ENCODE measurements around the gene CLDN22. TPM values are rescaled to one million over a fixed set of nuclear protein-coding genes. Genes with fewer than 3 reads are reported as not detected.

Gene CLDN22
- total RNA-seq, 1 donor = not detected

- no peak for TF ChIP-seq CTCF (IDR thresholded peaks at IDR 0.05; ENCODE audit: extremely low read depth, low read depth, low read length)
- no peaks in the 10 kb centered on the region for H3K36me3 ChIP-seq (ENCODE audit: insufficient read depth, low read length)
- H3K4me2 ChIP-seq (ENCODE audit: insufficient read depth, low read length) = no peak overlapping the region
- H3K9me3 ChIP-seq (ENCODE audit: low read depth, low read length) = no peaks in the 10 kb centered on the region
- H2AFZ ChIP-seq (ENCODE audit: low read length) = no peak overlapping the region
- peaks cover 24% of the 10 kb centered on the region for H3K4me1 ChIP-seq (ENCODE audit: insufficient read depth, low read length)
- H3K79me2 ChIP-seq (ENCODE audit: insufficient read depth, low read length) = no peaks in the 10 kb centered on the region
- H4K20me1 ChIP-seq (ENCODE audit: insufficient read depth, low read length) = no peaks in the 10 kb centered on the region
- DNase-seq (ENCODE audit: insufficient read length, low spot score, missing footprints) = no peak
- H3K4me3 ChIP-seq (ENCODE audit: insufficient read depth, low read length) = no peak overlapping the region
- no peaks in the 10 kb centered on the region for H3K27me3 ChIP-seq (ENCODE audit: insufficient read depth, low read length)
- H3K27ac ChIP-seq (ENCODE audit: low read depth, low read length) = no peak overlapping the region
Observed at GRCh38 chr4:183356931-183357675, 37.0 kb upstream of the CLDN22 start.

- H3K27ac ChIP-seq (ENCODE audit: low read depth, low read length) = peak overlapping the region; percentile 36
- H3K4me2 ChIP-seq (ENCODE audit: insufficient read depth, low read length) = peak overlapping the region; percentile 5
- no peak overlapping the region for H2AFZ ChIP-seq (ENCODE audit: low read length)
Observed at GRCh38 chr4:183356173-183356830, 36.2 kb upstream of the CLDN22 start.

DNA sequence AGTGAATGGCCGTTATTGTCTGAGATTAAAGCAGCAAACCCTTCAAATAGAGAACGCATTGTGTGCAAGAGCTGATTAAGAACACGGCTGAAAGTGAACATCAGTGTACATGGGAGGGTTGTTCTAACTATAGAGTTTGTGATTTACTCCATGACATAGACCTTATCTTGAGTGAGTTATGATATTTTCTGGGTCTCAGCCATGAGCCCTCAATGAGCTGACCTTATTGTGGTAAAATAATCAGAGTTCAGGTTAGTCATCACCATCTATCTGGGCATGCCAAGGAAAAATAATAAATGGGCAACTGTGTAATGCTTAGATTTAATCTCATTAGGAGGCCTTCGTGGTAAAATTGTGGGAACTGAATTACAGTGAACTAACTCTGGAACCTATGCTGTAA lies 35.3 kb upstream of the CLDN22 start:
- TF ChIP-seq CTCF (IDR thresholded peaks at IDR 0.05; ENCODE audit: extremely low read depth, low read depth, low read length) = no peak
- DNase-seq (ENCODE audit: insufficient read length, low spot score, missing footprints) = peak; percentile 87
- peak overlapping the region; percentile 36 for H3K27ac ChIP-seq (ENCODE audit: low read depth, low read length)
- H3K4me2 ChIP-seq (ENCODE audit: insufficient read depth, low read length) = peak overlapping the region; percentile 6
- H2AFZ ChIP-seq (ENCODE audit: low read length) = no peak overlapping the region
- H3K27me3 ChIP-seq (ENCODE audit: insufficient read depth, low read length) = no peaks in the 10 kb centered on the region
- H3K4me3 ChIP-seq (ENCODE audit: insufficient read depth, low read length) = no peak overlapping the region
- no peaks in the 10 kb centered on the region for H3K79me2 ChIP-seq (ENCODE audit: insufficient read depth, low read length)
- H3K4me1 ChIP-seq (ENCODE audit: insufficient read depth, low read length) = peaks cover 22% of the 10 kb centered on the region
- H4K20me1 ChIP-seq (ENCODE audit: insufficient read depth, low read length) = no peaks in the 10 kb centered on the region
- H3K36me3 ChIP-seq (ENCODE audit: insufficient read depth, low read length) = no peaks in the 10 kb centered on the region
- no peaks in the 10 kb centered on the region for H3K9me3 ChIP-seq (ENCODE audit: low read depth, low read length)

More at GRCh38 chr4:183356173-183356830, 36.2 kb upstream of the CLDN22 start:
- Histone ChIP-seq H3K27me3 (ENCODE audit: insufficient read depth, low read length) (no peaks in the 10 kb centered on the region), H4K20me1 (ENCODE audit: insufficient read depth, low read length) (no peaks in the 10 kb centered on the region), H3K36me3 (ENCODE audit: insufficient read depth, low read length) (no peaks in the 10 kb centered on the region), H3K9me3 (ENCODE audit: low read depth, low read length) (no peaks in the 10 kb centered on the region), H3K79me2 (ENCODE audit: insufficient read depth, low read length) (no peaks in the 10 kb centered on the region), H3K4me3 (ENCODE audit: insufficient read depth, low read length) (no peak overlapping the region), H3K4me1 (ENCODE audit: insufficient read depth, low read length) (peaks cover 24% of the 10 kb centered on the region)
- no peak for TF ChIP-seq CTCF (IDR thresholded peaks at IDR 0.05; ENCODE audit: extremely low read depth, low read depth, low read length)
- DNase-seq (ENCODE audit: insufficient read length, low spot score, missing footprints) = no peak

DNA sequence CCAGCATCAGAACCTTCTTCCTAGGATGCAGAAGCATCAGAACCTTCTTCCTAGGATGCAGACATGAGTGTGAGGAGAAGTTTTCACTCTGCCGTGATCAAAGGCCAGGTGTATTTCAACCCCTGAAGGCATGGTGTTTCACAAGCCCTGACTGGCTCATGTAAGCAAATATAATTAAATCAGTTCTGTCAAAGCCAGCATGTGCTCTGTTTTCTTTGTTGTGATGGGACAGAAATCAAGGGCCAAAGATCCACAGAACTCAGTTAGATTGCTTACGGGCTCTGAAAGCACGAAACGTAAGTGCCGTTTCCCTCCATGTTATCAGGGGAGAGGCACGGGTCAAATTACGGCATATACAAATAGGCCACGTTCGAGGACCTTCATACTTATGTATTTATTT lies 34.1 kb upstream of the CLDN22 start:
- no peak for DNase-seq (ENCODE audit: insufficient read length, low spot score, missing footprints)
- Histone ChIP-seq H4K20me1 (ENCODE audit: insufficient read depth, low read length) (no peaks in the 10 kb centered on the region), H3K27me3 (ENCODE audit: insufficient read depth, low read length) (no peaks in the 10 kb centered on the region)

More for the DNA sequence above, 34.1 kb upstream of the CLDN22 start:
- no peak overlapping the region for H3K4me2 ChIP-seq (ENCODE audit: insufficient read depth, low read length)
- H3K27ac ChIP-seq (ENCODE audit: low read depth, low read length) = no peak overlapping the region
- H3K36me3 ChIP-seq (ENCODE audit: insufficient read depth, low read length) = no peaks in the 10 kb centered on the region
- H3K4me3 ChIP-seq (ENCODE audit: insufficient read depth, low read length) = no peak overlapping the region
- TF ChIP-seq CTCF (IDR thresholded peaks at IDR 0.05; ENCODE audit: extremely low read depth, low read depth, low read length) = no peak
- no peak overlapping the region for H2AFZ ChIP-seq (ENCODE audit: low read length)
- no peaks in the 10 kb centered on the region for H3K9me3 ChIP-seq (ENCODE audit: low read depth, low read length)
- H3K79me2 ChIP-seq (ENCODE audit: insufficient read depth, low read length) = no peaks in the 10 kb centered on the region
- H3K4me1 ChIP-seq (ENCODE audit: insufficient read depth, low read length) = peaks cover 19% of the 10 kb centered on the region
